Left ventricle myocardium inferior (tissue), 1 donor: ENCODE results near the gene PLEKHG3. TPM values are rescaled to one million over a fixed set of nuclear protein-coding genes. Genes with fewer than 3 reads are reported as not detected.
A peak's percentile ranks its signal among the peaks of the same experiment; 100 is the strongest.

Experiments
- DNase-seq: peaks from one replicate; pipeline ENCODE4 v3.0.0-alpha.2; 2020
- H3K27ac ChIP-seq: fragments of 200-600 bp; replicated peaks from 2 replicates; pipeline ENCODE4 v1.8.0; 2021
- H3K27me3 ChIP-seq: fragments of 200-600 bp; 2 replicates; pipeline ENCODE4 v1.8.0; 2021; ENCODE audit warnings: low read depth
- H3K36me3 ChIP-seq: fragments of 200-600 bp; 2 replicates; pipeline ENCODE4 v1.8.0; 2021
- H3K4me1 ChIP-seq: fragments of 200-600 bp; 2 replicates; pipeline ENCODE4 v1.8.0; 2021
- H3K4me3 ChIP-seq: fragments of 200-600 bp; 2 replicates; pipeline ENCODE4 v1.8.0; 2021; ENCODE audit warnings: mild to moderate bottlenecking, moderate library complexity
- H3K9me3 ChIP-seq: fragments of 200-600 bp; replicated peaks from 2 replicates; pipeline ENCODE4 v1.8.0; 2021
- intact Hi-C: fragments of 100-400 bp; cut with micrococcal nuclease; formaldehyde crosslinking; loops from one replicate; pipeline ENCODE4 v1.11.0; 2022
- total RNA-seq: library from RNA; stranded (reverse); fragmentation: NEBNext Ultra II Directional; extraction: Animal tissue kit (Norgen Biotek cat#: 25700); gene quantifications from one replicate; pipeline ENCODE4 v1.2.1, GENCODE V29; 2021
- TF ChIP-seq, protein P1 (sequence below): fragments of 200-600 bp; IDR thresholded peaks from 2 replicates; pipeline ENCODE4 v1.8.0; 2021; ENCODE audit warnings: antibody characterized with exemption, mild to moderate bottlenecking, borderline replicate concordance
- donor health status: DM: no; HTN: yes; CAD: no; lungs with severe emphysema.

The PLEKHG3 gene
- total RNA-seq, 1 donor from 2014 or later, result 16.5 TPM

DNA sequence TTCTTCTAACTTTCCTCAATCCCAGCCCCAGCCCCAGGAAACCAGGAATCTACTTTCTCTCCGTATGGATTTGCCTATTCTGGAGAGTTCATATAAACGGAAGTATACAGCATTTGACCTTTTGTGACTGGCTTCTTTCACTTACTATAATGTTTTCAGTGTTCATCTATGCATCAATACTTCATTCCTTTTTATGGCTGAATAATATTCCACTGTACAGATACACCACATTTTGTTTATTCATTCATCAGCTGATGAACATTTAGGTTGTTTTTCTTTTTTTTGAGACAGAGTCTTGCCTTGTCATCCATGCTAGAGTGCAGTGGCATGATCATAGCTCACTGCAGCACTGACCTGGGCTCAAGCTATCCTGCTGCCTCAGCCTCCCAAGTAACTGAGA is 3.9 kb upstream of the PLEKHG3 start:
- H3K4me3 ChIP-seq, result no peak overlapping the region
- no peak for DNase-seq
- no peak overlapping the region for H3K27ac ChIP-seq
- H3K36me3 ChIP-seq, result no peaks in the 10 kb centered on the region
- H3K4me1 ChIP-seq, result peaks cover 42% of the 10 kb centered on the region
- H3K27me3 ChIP-seq, result peaks cover 23% of the 10 kb centered on the region
- H3K9me3 ChIP-seq, result no peaks in the 10 kb centered on the region
- TF ChIP-seq, protein P1, sequence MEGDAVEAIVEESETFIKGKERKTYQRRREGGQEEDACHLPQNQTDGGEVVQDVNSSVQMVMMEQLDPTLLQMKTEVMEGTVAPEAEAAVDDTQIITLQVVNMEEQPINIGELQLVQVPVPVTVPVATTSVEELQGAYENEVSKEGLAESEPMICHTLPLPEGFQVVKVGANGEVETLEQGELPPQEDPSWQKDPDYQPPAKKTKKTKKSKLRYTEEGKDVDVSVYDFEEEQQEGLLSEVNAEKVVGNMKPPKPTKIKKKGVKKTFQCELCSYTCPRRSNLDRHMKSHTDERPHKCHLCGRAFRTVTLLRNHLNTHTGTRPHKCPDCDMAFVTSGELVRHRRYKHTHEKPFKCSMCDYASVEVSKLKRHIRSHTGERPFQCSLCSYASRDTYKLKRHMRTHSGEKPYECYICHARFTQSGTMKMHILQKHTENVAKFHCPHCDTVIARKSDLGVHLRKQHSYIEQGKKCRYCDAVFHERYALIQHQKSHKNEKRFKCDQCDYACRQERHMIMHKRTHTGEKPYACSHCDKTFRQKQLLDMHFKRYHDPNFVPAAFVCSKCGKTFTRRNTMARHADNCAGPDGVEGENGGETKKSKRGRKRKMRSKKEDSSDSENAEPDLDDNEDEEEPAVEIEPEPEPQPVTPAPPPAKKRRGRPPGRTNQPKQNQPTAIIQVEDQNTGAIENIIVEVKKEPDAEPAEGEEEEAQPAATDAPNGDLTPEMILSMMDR, result no peak
- intact Hi-C loops, result no loop called here

DNA sequence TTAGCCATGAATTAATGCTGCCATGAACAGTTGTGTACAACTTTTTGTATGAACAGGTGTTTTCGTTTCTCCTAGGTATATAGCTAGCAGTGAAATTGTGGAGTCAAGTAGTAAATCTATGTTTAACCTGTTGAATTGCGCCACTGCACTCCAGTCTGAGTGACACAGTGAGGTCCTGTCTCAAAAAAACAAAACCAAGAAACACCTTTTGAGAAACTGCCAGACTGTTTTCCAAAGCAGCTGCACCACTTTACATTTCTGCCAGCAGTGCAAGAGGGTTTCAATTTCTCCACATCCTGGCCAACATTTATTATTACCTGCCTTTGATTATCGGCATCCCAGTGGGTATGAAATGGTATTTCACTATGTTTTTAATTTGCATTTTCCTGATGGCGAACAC is 3.3 kb upstream of the PLEKHG3 start:
- Histone ChIP-seq H3K36me3 (no peaks in the 10 kb centered on the region), H3K4me1 (peaks cover 42% of the 10 kb centered on the region), H3K27me3 (peaks cover 23% of the 10 kb centered on the region), H3K9me3 (no peaks in the 10 kb centered on the region), H3K27ac (no peak overlapping the region), H3K4me3 (no peak overlapping the region)
- TF ChIP-seq, protein P1, result no peak
- intact Hi-C loops, result no loop called here
- no peak for DNase-seq

DNA sequence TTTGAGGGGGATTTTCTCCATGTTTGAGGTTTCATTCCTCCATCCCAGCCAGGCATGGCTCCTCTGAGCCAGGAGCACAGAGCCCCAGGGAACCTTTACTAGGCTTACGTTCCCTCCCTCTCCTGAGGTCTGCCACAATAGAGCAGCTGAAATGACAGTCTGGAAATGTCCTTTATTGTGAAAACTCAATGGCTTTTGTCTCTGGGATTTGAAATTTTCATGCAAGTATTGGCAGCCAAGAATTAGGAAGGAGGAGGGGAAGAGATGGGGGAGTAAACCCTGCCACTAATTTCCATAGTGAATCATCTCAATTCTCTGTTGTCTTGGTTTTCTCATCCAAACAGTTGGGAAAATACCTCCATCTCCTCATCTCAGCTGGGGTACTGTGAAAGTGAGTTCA is 2.6 kb upstream of the PLEKHG3 start:
- H3K27ac ChIP-seq, result no peak overlapping the region
- H3K27me3 ChIP-seq, result peaks cover 23% of the 10 kb centered on the region
- TF ChIP-seq, protein P1, result no peak
- H3K9me3 ChIP-seq, result no peaks in the 10 kb centered on the region
- intact Hi-C loops, result no loop called here
- H3K4me1 ChIP-seq, result peaks cover 41% of the 10 kb centered on the region
- no peak overlapping the region for H3K4me3 ChIP-seq
- no peak for DNase-seq
- H3K36me3 ChIP-seq, result no peaks in the 10 kb centered on the region

DNA sequence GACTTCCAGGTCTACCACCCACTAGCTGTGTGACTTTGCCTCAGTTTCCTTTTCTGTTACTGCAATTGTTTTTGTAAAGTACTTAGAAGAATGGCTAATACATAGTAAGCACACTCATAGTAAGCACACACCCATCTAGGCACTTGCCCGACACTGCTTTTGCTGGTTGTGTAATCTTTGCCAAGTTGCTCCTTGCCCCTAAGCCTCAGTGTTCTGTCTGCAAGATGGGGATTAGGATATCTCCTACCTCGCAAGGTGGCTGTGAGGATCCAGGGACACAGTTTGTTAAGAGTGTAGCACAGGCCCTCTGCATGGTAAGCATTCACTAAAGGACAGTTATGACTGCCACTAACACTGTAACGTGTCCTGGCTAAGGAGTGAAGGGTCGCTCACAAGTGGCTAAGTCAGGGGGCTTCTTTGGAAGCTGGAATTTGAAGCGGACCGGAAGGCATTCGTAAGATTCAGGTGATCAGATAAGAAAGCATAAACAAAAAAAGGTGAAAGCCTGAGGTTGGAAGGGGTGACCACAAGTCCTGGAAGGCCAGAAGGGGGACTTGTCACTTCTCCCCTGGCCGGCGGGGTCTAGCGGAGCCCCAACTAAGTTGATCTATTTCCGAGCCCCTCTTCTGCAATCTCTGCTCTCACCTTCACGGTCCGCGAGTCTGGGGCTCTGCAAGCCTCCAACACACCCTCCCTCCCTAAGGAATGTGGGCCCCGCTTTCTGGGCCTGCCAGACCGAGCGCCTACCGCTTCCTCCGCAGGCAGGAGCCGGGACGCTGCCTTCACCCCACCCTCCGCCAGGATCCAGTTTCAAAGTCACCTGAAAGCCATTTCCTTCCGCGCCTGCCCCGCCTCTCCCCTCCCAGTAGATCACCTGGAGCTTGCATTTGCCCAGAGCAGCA is 1.5 kb upstream of the PLEKHG3 start:
- Histone ChIP-seq H3K36me3 (no peaks in the 10 kb centered on the region), H3K4me3 (peak overlapping the region; percentile 81), H3K27me3 (peaks cover 23% of the 10 kb centered on the region), H3K4me1 (peaks cover 48% of the 10 kb centered on the region), H3K27ac (peak overlapping the region; percentile 91), H3K9me3 (no peaks in the 10 kb centered on the region)
- TF ChIP-seq, protein P1, result no peak
- intact Hi-C loops, result no loop called here
- no peak for DNase-seq

DNA sequence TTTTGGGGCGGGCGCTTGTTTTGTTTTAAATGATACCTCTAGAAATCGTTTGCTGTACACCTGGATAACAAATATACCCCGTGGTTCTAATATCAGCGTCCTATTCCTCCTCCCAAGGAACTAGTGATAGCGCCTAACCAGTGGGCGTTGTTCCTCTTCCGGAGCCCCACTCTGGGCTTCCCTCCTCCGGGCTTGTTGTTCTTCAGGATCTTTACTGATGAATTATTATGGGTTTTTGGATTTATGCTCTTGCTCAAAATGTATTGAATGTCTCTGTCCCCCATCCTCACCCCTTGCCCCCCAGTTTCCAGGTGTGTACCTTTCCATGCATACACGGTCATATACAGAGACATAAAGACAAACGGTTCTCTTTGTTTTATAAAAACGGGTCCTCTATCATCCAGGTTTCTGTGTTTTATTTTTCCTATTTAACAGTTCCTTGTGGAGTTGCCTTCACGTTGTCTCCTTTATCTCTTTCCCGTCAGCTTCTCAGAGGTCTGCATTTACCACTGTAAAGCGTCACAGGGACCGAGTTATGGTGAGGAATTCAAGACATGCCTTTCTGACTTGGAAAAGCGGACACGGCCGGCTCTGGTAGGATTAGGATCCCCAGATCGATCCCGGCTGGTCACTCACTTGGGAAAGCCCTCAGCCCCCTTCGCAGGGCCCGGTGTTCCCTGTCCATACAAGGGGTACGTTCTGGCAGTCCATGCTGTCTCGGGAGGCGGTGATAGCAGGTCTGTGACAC is 655 bp upstream of the PLEKHG3 start:
- H3K4me3 ChIP-seq, result peak overlapping the region; percentile 81
- TF ChIP-seq, protein P1, result no peak
- no peak for DNase-seq
- H3K36me3 ChIP-seq, result no peaks in the 10 kb centered on the region
- intact Hi-C loops, result no loop called here
- no peaks in the 10 kb centered on the region for H3K9me3 ChIP-seq
- peaks cover 23% of the 10 kb centered on the region for H3K27me3 ChIP-seq
- peaks cover 56% of the 10 kb centered on the region for H3K4me1 ChIP-seq
- H3K27ac ChIP-seq, result peak overlapping the region; percentile 91
